H9 (cell line): Measurements from ENCODE around the gene SV2A. TPM values are rescaled to one million over a fixed set of nuclear protein-coding genes. Genes with fewer than 3 reads are reported as not detected.

Experiments used
- DNase-seq: peaks from one replicate; pipeline ENCODE4 v3.0.0-alpha.2; 2017
- H2AFZ ChIP-seq: one replicate; pipeline ENCODE4 v1.6.1; 2013; ENCODE audit warnings: mild to moderate bottlenecking, low read length, control low read depth, moderate library complexity
- H2AK5ac ChIP-seq: 2 replicates; pipeline ENCODE4 v1.6.1; 2013; ENCODE audit warnings: low read length, control low read depth, mixed read lengths; ENCODE audit not compliant: insufficient read length
- H2BK120ac ChIP-seq: one replicate; pipeline ENCODE4 v1.6.1; 2013; ENCODE audit warnings: low read depth, mild to moderate bottlenecking, low read length, control low read depth, inconsistent platforms; ENCODE audit not compliant: poor library complexity, severe bottlenecking
- H2BK12ac ChIP-seq: 2 replicates; pipeline ENCODE4 v1.6.1; 2013; ENCODE audit warnings: low read length, control low read depth, mixed read lengths, low read depth; ENCODE audit not compliant: insufficient read length
- H2BK15ac ChIP-seq: 2 replicates; pipeline ENCODE4 v1.6.1; 2013; ENCODE audit warnings: low read depth, low read length, control low read depth
- H2BK20ac ChIP-seq: one replicate; pipeline ENCODE4 v1.6.1; 2013; ENCODE audit warnings: low read depth, mild to moderate bottlenecking, low read length, control low read depth, inconsistent platforms; ENCODE audit not compliant: poor library complexity, severe bottlenecking
- H2BK5ac ChIP-seq: 2 replicates; pipeline ENCODE4 v1.6.1; 2013; ENCODE audit warnings: low read length, control low read depth, mixed read lengths; ENCODE audit not compliant: insufficient read length
- H3K14ac ChIP-seq: 2 replicates; pipeline ENCODE4 v1.6.1; 2013; ENCODE audit warnings: low read length, control low read depth; ENCODE audit not compliant: insufficient read depth
- H3K18ac ChIP-seq: 2 replicates; pipeline ENCODE4 v1.6.1; 2013; ENCODE audit warnings: low read depth, mild to moderate bottlenecking, mixed read lengths, low read length, control low read depth; ENCODE audit not compliant: insufficient read length
- H3K23ac ChIP-seq: 2 replicates; pipeline ENCODE4 v1.6.1; 2013; ENCODE audit warnings: low read length, control low read depth, mixed read lengths, low read depth; ENCODE audit not compliant: insufficient read length
- H3K23me2 ChIP-seq: 2 replicates; pipeline ENCODE4 v1.6.1; 2013; ENCODE audit warnings: low read depth, mild to moderate bottlenecking, mixed read lengths, low read length, control low read depth; ENCODE audit not compliant: insufficient read length, poor library complexity, severe bottlenecking
- H3K27ac ChIP-seq: 2 replicates; pipeline ENCODE4 v1.5.1; 2013; ENCODE audit warnings: low read length, control low read depth, mixed read lengths, low read depth; ENCODE audit not compliant: insufficient read length
- H3K27me3 ChIP-seq: 2 replicates; pipeline ENCODE4 v1.6.1; 2013; ENCODE audit warnings: low read length, control low read depth, inconsistent platforms; ENCODE audit not compliant: insufficient read depth
- H3K4ac ChIP-seq: 2 replicates; pipeline ENCODE4 v1.6.1; 2013; ENCODE audit warnings: low read depth, mild to moderate bottlenecking, control low read depth, inconsistent platforms, low read length, moderate library complexity
- H3K4me1 ChIP-seq: 2 replicates; pipeline ENCODE4 v1.6.1; 2013; ENCODE audit warnings: low read length, control low read depth, inconsistent platforms; ENCODE audit not compliant: insufficient read depth
- H3K4me2 ChIP-seq: 2 replicates; pipeline ENCODE4 v1.6.1; 2013; ENCODE audit warnings: low read length, control low read depth, mixed read lengths; ENCODE audit not compliant: insufficient read length, insufficient read depth
- H3K56ac ChIP-seq: 2 replicates; pipeline ENCODE4 v1.6.1; 2013; ENCODE audit warnings: low read depth, mild to moderate bottlenecking, mixed read lengths, low read length, control low read depth; ENCODE audit not compliant: insufficient read length
- H3K79me1 ChIP-seq: 2 replicates; pipeline ENCODE4 v1.6.1; 2013; ENCODE audit warnings: low read depth, mild to moderate bottlenecking, moderate library complexity, low read length, control low read depth, inconsistent platforms; ENCODE audit not compliant: insufficient read depth, poor library complexity, severe bottlenecking
- H3K79me2 ChIP-seq: 2 replicates; pipeline ENCODE4 v1.6.1; 2013; ENCODE audit warnings: low read length, control low read depth, inconsistent platforms; ENCODE audit not compliant: insufficient read depth
- H3K9ac ChIP-seq: 2 replicates; pipeline ENCODE4 v1.6.1; 2013; ENCODE audit warnings: low read length, control low read depth, mixed read lengths; ENCODE audit not compliant: insufficient read length; ENCODE audit errors: extremely low read depth
- H3K9me3 ChIP-seq: one replicate; pipeline ENCODE4 v1.6.1; 2013; ENCODE audit warnings: low read depth, low read length, inconsistent platforms; ENCODE audit not compliant: control insufficient read depth
- H3T11ph ChIP-seq: one replicate; pipeline ENCODE4 v1.6.1; 2013; ENCODE audit warnings: mild to moderate bottlenecking, low read length, control low read depth, inconsistent platforms
- H4K20me1 ChIP-seq: one replicate; pipeline ENCODE4 v1.6.1; 2013; ENCODE audit not compliant: control insufficient read depth, insufficient read length, insufficient read depth
- H4K5ac ChIP-seq: 2 replicates; pipeline ENCODE4 v1.6.1; 2013; ENCODE audit warnings: low read depth, mild to moderate bottlenecking, mixed read lengths, low read length, control low read depth; ENCODE audit not compliant: insufficient read length
- H4K8ac ChIP-seq: replicated peaks from 2 replicates; pipeline ENCODE4 v1.6.1; 2013; ENCODE audit warnings: low read length, control low read depth, mixed read lengths, low read depth; ENCODE audit not compliant: insufficient read length
- H4K91ac ChIP-seq: 2 replicates; pipeline ENCODE4 v1.6.1; 2013; ENCODE audit warnings: low read depth, mild to moderate bottlenecking, moderate library complexity, mixed read lengths, low read length, control low read depth; ENCODE audit not compliant: insufficient read length
- H3K27ac Mint-ChIP-seq, 3 experiments: 2 replicates in 2 of 3; 3 replicates in 1 of 3; pipeline ENCODE4 v1.8.0; 2020 to 2021; ENCODE audit warnings: mixed read lengths in 3 of 3, mild to moderate bottlenecking in 1 of 3, moderate library complexity in 1 of 3
- H3K27me3 Mint-ChIP-seq: 2 replicates; pipeline ENCODE4 v1.8.0; 2021; ENCODE audit warnings: low read depth, mild to moderate bottlenecking, moderate library complexity, mixed read lengths
- H3K36me3 Mint-ChIP-seq, 3 experiments: 2 replicates in 2 of 3; 3 replicates in 1 of 3; pipeline ENCODE4 v1.8.0; 2020 to 2021; ENCODE audit warnings: low read depth in 3 of 3, mixed read lengths in 3 of 3; ENCODE audit not compliant: insufficient read depth in 1 of 3
- H3K4me1 Mint-ChIP-seq, 2 experiments: 2 replicates each; pipeline ENCODE4 v1.8.0; 2020; ENCODE audit warnings: mixed read lengths in 2 of 2
- H3K4me3 Mint-ChIP-seq, 2 experiments: 2 replicates in 1 of 2; 3 replicates in 1 of 2; pipeline ENCODE4 v1.8.0; 2020 to 2021; ENCODE audit warnings: mild to moderate bottlenecking in 2 of 2, mixed read lengths in 2 of 2, moderate library complexity in 1 of 2
- H3K9me3 Mint-ChIP-seq, 2 experiments: 2 replicates in 1 of 2; 3 replicates in 1 of 2; pipeline ENCODE4 v1.8.0; 2020; ENCODE audit warnings: mild to moderate bottlenecking in 2 of 2, mixed read lengths in 2 of 2, moderate library complexity in 1 of 2
- CTCF ChIP-seq: fragments of 200-600 bp; sonication (generic); conservative IDR thresholded peaks from 3 replicates; pipeline ENCODE4 v1.8.0; 2021; ENCODE audit warnings: antibody characterized with exemption, mild to moderate bottlenecking
- WGBS: extraction: QIAGEN DNeasy Blood & Tissue Kit; methylation state at CpG from one replicate; pipeline ENCODE4 v1.1.7; 2013; ENCODE audit warnings: missing lambda C conversion rate, low lambda C conversion rate, mixed read lengths; ENCODE audit not compliant: insufficient read length; ENCODE audit errors: extremely low coverage; 5-methylcytosine and 5-hydroxymethylcytosine counted together
- total RNA-seq: library from RNA; stranded (reverse); gene quantifications from 2 replicates; pipeline ENCODE4 v1.2.1, GENCODE V29; 2021

The SV2A gene
- total RNA-seq, 1 experiment from 2014 or later, result 42.4 TPM

DNA sequence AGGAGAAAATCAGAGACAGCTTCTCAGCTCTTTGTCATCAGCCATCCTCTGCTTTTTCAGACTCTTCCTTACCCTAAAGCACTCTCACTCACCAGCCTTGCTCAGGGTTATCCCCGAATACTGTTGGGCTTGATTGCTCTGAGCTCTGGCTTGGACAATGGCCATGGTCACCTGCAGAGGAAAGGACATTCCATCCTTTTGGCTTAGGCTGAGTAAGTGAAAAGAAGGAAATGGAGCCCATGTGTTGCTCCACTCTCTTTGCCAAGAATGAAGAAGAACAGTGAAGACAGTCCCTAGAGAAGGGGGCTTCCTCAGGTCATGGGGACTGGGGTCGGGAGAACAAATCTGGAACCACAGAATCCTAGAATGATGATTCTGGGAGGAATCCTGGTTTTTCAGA, 16.7 kb upstream of the SV2A start:
- H3K23me2 ChIP-seq, result peaks cover 14% of the 10 kb centered on the region
- H3K14ac ChIP-seq, result no peak overlapping the region
- TF ChIP-seq CTCF, result no peak
- no peak overlapping the region for H3K56ac ChIP-seq
- no peaks in the 10 kb centered on the region for H3K79me2 ChIP-seq
- peaks cover 34 to 36% of the 10 kb centered on the region in 2 experiments for H3K4me1 Mint-ChIP-seq
- no peak overlapping the region for H2BK12ac ChIP-seq
- DNase-seq, result no peak
- no peak overlapping the region for H2BK5ac ChIP-seq
- H3K4ac ChIP-seq, result no peak overlapping the region
- peaks cover 12% of the 10 kb centered on the region; the same call in 1 of the 2 replicates for H3K4me1 ChIP-seq
- H4K91ac ChIP-seq, result no peak overlapping the region
- H3K9ac ChIP-seq, result peak overlapping the region; percentile 26
- no peak overlapping the region for H2AFZ ChIP-seq
- H4K20me1 ChIP-seq, result no peaks in the 10 kb centered on the region
- no peaks in the 10 kb centered on the region for H3K9me3 Mint-ChIP-seq
- no peak overlapping the region for H2BK20ac ChIP-seq
- no peak overlapping the region for H3K27ac Mint-ChIP-seq
- no peaks in the 10 kb centered on the region for H3K27me3 Mint-ChIP-seq
- H3K9me3 ChIP-seq, result no peaks in the 10 kb centered on the region
- no peak overlapping the region for H3K27ac ChIP-seq
- no peak overlapping the region for H3K4me2 ChIP-seq
- H2BK15ac ChIP-seq, result no peak overlapping the region
- no peaks in the 10 kb centered on the region for H3K79me1 ChIP-seq
- H3T11ph ChIP-seq, result no peak overlapping the region
- no peak overlapping the region for H3K4me3 Mint-ChIP-seq
- H3K27me3 ChIP-seq, result no peaks in the 10 kb centered on the region
- H2BK120ac ChIP-seq, result no peak overlapping the region
- no peak overlapping the region for H3K18ac ChIP-seq
- WGBS, result no CpG with 5 or more reads among the region's 2 CpGs
- no peak overlapping the region for H3K23ac ChIP-seq
- no peak overlapping the region for H2AK5ac ChIP-seq
- H4K5ac ChIP-seq, result no peak overlapping the region
- H4K8ac ChIP-seq, result no peak overlapping the region
- no peaks in the 10 kb centered on the region; a peak in 2 of 7 replicates for H3K36me3 Mint-ChIP-seq
